ENCODE data around the gene NRDC.

DNA sequence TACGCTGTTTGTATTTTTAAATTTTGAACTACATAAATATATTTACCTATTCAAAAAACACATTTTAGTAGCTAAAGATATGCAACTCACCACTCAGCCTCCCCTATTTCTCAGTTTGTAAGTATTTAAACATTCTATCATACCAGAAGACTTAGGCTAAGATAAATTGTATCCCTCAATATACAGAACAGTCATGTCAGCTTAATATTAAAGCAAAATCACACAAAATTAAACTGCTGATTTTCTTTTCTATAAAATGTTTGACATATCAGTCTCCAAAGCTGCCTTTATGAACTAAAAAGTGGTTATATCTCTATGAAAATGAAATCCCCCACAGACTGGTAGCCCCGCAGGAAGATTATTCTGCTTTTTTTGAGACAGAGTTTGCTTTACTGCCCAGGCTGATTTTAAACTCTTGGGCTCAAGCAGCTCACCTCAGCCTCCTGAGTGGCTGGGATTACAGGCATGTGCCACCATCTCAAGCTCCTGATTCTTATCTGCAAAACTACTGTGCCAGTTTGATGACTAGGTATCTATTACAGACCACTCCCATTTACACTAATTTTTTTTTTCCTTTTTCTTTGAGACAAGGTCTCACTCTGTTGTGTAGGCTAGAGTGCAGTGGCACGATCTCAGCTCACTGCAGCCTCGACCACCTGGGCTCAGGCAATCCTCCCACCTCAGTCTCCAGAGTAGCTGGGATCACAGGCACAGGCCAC lies 37.6 kb downstream of the NRDC start:
- no peak for TF ChIP-seq BHLHE40 (IDR thresholded peaks at IDR 0.05; ENCODE audit: borderline replicate concordance in 1 of 2, low read depth in 2 of 2, low read length in 1 of 2)
- TF ChIP-seq RAD21 (IDR thresholded peaks at IDR 0.05; ENCODE audit: insufficient read depth, low read depth, low read length): no peak
- TF ChIP-seq, protein P1, sequence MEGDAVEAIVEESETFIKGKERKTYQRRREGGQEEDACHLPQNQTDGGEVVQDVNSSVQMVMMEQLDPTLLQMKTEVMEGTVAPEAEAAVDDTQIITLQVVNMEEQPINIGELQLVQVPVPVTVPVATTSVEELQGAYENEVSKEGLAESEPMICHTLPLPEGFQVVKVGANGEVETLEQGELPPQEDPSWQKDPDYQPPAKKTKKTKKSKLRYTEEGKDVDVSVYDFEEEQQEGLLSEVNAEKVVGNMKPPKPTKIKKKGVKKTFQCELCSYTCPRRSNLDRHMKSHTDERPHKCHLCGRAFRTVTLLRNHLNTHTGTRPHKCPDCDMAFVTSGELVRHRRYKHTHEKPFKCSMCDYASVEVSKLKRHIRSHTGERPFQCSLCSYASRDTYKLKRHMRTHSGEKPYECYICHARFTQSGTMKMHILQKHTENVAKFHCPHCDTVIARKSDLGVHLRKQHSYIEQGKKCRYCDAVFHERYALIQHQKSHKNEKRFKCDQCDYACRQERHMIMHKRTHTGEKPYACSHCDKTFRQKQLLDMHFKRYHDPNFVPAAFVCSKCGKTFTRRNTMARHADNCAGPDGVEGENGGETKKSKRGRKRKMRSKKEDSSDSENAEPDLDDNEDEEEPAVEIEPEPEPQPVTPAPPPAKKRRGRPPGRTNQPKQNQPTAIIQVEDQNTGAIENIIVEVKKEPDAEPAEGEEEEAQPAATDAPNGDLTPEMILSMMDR (IDR thresholded peaks at IDR 0.05 in 2 of 3, conservative IDR thresholded peaks at IDR 0.05 in 1 of 3; ENCODE audit: control insufficient read depth in 2 of 3, extremely low read depth in 1 of 3, insufficient read depth in 1 of 3, low read depth in 3 of 3, low read length in 3 of 3): no peak
- no peak for TF ChIP-seq CREB1 (IDR thresholded peaks at IDR 0.05; ENCODE audit: low read depth)
- TF ChIP-seq POLR2AphosphoS5 (IDR thresholded peaks at IDR 0.05; ENCODE audit: low read length): no peak
- TF ChIP-seq SIN3A (IDR thresholded peaks at IDR 0.05; ENCODE audit: low read depth, low read length): no peak
- no peak for TF ChIP-seq PML (IDR thresholded peaks at IDR 0.05; ENCODE audit: low read length)
- no peak for TF ChIP-seq PAX8 (IDR thresholded peaks at IDR 0.05)
- TF ChIP-seq, protein P2, sequence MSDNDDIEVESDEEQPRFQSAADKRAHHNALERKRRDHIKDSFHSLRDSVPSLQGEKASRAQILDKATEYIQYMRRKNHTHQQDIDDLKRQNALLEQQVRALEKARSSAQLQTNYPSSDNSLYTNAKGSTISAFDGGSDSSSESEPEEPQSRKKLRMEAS (IDR thresholded peaks at IDR 0.05; ENCODE audit: low read depth, low read length): no peak

All from GM12878 (cell line).